Stimulated activated naive CD4-positive, alpha-beta T cell (primary cell): ENCODE data around the gene RGS12.

Source experiments
- DNase-seq, 6 experiments: peaks; one replicate each; lab custom pipeline; 2025; lab: John Stamatoyannopoulos, UW

Gene RGS12, protein sequence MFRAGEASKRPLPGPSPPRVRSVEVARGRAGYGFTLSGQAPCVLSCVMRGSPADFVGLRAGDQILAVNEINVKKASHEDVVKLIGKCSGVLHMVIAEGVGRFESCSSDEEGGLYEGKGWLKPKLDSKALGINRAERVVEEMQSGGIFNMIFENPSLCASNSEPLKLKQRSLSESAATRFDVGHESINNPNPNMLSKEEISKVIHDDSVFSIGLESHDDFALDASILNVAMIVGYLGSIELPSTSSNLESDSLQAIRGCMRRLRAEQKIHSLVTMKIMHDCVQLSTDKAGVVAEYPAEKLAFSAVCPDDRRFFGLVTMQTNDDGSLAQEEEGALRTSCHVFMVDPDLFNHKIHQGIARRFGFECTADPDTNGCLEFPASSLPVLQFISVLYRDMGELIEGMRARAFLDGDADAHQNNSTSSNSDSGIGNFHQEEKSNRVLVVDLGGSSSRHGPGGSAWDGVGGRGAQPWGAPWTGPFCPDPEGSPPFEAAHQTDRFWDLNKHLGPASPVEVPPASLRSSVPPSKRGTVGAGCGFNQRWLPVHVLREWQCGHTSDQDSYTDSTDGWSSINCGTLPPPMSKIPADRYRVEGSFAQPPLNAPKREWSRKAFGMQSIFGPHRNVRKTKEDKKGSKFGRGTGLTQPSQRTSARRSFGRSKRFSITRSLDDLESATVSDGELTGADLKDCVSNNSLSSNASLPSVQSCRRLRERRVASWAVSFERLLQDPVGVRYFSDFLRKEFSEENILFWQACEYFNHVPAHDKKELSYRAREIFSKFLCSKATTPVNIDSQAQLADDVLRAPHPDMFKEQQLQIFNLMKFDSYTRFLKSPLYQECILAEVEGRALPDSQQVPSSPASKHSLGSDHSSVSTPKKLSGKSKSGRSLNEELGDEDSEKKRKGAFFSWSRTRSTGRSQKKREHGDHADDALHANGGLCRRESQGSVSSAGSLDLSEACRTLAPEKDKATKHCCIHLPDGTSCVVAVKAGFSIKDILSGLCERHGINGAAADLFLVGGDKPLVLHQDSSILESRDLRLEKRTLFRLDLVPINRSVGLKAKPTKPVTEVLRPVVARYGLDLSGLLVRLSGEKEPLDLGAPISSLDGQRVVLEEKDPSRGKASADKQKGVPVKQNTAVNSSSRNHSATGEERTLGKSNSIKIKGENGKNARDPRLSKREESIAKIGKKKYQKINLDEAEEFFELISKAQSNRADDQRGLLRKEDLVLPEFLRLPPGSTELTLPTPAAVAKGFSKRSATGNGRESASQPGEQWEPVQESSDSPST (N-terminal part only)

DNA sequence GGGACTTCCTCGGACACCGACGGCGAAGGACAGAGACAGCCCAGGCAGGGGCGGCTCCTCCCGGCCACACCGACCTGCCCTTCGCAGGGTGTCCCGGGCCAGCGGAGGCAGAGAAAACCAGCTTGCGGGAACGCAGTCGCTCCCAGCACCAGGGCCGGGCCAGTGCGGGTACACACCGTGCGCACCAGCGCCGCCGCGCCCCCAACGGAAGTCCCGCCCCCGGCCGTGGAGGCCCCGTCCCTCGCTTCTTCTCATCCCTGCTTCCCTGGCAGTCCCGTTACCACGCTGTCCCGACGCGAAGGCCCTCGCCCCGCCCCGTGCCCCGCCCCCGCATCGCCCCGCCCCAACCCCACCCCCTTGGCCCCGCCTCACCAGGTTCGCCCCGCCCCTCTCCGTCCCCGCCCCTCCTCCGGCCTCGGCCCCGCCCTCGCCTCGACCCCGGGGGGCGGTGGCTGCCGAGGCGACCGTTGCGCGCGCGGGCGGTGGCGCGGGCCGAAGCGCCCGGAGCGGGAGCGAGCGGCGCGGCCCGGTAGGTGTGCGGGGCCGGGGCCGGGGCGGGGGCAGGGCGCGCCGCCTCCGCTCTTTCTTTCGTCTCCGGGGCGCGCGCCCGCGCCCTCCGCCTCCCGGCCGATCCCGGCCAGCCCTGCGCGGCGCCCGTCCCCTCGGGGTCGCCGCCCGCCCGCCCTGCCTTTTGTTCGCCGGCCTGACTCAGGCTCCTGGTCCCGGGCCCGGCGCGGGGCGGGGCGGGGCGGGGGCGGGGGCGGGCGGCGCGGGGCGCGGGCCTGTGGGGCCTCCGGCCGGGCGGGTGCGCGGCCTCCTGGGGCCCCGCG lies at the start of gene RGS12:
TSS of gene RGS12 (plus strand) at position 451 of the 830 bp plus-strand sequence. CDS start 23,150 bp downstream, outside the sequence.
- peak; percentile 47 to 83 (median 80) for DNase-seq

DNA sequence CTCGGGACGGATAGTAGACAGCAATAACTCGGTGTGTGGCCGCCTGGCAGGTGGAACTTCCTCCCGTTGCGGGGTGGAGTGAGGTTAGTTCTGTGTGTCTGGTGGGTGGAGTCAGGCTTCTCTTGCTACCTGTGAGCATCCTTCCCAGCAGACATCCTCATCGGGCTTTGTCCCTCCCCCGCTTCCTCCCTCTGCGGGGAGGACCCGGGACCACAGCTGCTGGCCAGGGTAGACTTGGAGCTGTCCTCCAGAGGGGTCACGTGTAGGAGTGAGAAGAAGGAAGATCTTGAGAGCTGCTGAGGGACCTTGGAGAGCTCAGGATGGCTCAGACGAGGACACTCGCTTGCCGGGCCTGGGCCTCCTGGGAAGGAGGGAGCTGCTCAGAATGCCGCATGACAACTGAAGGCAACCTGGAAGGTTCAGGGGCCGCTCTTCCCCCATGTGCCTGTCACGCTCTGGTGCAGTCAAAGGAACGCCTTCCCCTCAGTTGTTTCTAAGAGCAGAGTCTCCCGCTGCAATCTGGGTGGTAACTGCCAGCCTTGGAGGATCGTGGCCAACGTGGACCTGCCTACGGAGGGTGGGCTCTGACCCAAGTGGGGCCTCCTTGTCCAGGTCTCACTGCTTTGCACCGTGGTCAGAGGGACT lies 49.6 kb upstream of the RGS12 start:
- DNase-seq = peak in 2 of 6 experiments; percentile 20 to 23

DNA sequence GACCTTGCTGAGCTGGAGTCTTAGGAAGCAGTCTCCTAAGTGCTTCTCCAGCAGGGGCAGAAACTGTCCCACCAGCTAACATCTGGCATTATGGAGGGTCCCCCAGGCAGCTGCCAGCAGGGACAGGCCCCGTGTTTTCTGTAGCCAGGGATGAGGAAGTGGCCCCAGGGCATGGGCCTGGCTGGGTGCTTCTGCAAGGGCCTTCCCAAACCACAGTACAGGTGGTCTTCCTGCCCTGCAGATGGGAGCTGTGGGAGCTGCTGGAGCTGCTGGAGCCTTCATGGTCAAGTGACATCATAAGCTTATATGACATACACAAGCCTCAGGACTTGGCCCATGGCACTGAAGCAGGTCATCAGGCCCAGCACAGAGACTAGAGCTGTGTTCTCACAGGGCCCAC lies 48.8 kb upstream of the RGS12 start:
- DNase-seq = no peak

DNA sequence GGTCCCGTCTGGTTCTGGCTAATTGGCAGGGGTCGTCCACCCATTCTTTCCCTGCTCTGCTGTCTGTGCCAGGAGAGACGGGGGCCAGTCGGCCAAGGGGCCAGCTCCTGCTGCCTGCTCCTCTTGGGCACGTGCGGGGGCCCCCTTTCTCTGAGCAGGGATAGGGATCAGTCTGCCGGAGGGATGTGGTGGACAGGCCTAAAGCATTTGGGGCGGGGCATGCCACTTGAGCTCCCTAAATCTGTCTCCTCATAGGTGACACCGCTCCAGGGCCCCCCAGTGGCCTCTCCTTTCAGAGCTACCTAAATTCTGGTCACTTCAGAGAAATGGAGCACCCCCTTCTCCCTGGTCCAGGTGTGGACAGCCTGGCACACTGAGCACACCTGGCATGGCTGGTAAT lies 48.1 kb upstream of the RGS12 start:
- no peak for DNase-seq

DNA sequence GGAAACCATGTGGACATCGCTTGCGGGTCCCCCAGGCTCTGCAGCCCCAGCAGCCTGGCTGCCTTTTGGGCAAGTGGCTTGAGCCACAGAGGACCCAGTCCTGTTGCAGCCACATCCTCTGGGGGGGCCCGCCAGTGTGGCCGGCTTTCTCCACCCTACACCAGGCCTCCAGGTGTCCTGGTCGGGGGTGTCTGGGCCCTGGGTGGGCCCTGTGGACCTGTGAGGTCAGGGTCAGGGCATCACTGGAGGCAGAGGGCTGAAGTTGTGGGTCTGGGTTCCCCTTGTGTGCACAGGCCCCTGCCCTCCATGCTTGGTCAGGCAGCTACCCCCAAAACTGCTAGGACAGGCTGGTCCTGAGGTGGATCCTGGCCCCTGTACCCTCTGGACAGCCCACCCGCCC lies 47.1 kb upstream of the RGS12 start:
- no peak for DNase-seq

DNA sequence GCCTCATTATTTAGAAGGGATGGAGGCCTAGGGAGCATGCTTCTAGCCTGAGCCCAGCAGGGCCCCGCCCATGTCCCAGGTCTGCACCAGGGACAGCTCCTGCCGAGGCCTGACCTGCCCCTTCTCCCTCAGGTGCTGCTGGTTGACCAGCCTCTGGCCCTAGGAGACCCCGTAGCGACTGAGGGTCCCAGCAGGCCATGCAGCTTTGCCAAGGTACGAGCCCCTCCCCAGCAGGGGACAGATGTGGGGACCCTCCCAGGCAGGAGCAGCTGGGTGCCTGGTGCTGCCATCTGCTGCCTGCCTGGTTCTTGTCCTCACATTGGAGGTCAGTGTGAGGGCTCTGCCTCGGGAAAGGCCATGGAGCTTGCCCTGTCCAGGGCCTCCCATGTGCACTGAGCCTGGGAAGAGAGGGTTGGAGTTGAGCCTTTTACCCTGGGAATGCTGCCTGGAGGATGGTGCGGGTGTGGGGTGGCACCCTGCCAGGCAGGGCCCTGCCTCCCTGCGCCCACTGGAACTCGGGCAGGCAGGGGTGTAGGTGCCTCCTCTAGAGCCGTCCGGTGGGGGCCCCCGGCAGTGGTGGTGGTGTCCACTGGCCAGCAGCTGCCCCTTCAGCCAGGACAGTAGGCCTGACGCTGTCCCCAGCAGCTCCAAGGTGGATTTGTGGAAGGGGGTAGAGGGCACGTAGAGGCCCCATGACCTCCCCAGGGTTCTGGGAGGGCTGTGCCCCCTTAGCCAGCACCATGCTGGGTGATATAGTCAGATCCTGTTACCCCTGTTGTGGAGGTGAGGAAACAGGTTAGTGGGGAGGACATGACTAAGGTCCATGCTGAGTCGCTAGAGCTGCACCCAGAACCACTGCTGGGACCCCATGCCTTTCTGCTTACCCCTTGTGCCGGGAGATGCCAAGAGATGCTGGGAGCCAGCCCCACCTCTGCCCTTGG lies 46.1 kb upstream of the RGS12 start:
- no peak for DNase-seq

DNA sequence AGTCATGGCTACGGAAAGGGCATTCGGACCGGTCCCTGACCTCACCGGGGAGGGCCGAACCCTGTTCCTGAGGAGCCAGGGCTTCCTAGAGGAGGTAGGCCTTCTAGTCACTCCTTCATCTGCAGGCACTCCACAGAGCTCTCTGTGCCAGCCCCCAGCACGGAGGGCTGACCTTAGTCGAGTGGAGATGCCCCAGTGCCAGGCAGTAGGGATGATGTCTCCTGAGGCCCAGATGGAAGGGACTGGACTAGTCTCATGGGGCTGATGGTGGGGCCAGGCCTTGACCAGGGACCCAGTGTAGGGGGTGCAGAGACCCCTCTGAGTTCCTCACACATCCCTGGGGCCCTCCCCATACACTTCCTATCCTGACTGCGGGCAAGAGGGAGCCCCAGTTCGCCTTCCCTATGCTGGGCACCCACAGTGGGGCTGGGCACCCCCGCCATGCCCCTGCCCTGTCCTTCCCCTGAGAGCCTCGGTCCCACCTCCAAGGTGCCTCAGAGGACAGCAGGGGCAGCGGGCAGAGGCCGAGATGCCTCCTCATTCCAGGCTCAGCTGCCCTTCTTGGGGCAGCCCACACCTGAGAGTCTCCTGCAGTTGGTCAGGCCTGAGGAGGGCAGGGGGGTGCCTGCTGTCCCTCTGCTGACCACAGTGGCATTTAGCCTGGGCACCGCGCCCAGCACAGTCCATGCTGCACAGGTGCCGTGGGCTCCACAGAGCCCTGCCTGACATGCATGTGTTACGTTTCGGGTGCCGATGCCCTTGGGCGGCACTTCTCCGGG lies 45.2 kb upstream of the RGS12 start:
- no peak for DNase-seq

DNA sequence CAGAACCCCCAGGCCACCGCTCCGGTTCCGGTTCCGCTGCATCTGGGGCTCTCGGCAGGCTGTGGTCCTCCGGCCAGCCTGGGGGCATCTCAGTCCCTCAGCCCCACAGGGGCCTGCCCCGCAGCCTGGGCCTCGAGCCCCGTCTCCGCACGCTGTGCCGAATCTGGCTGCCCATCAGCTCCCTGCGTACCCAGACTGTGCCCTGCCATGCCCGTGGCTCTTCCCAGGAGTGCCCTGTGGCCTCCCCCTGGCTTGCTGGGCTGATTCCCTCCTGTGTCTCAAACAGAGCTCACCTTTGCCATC lies 44.7 kb upstream of the RGS12 start:
- DNase-seq = no peak

DNA sequence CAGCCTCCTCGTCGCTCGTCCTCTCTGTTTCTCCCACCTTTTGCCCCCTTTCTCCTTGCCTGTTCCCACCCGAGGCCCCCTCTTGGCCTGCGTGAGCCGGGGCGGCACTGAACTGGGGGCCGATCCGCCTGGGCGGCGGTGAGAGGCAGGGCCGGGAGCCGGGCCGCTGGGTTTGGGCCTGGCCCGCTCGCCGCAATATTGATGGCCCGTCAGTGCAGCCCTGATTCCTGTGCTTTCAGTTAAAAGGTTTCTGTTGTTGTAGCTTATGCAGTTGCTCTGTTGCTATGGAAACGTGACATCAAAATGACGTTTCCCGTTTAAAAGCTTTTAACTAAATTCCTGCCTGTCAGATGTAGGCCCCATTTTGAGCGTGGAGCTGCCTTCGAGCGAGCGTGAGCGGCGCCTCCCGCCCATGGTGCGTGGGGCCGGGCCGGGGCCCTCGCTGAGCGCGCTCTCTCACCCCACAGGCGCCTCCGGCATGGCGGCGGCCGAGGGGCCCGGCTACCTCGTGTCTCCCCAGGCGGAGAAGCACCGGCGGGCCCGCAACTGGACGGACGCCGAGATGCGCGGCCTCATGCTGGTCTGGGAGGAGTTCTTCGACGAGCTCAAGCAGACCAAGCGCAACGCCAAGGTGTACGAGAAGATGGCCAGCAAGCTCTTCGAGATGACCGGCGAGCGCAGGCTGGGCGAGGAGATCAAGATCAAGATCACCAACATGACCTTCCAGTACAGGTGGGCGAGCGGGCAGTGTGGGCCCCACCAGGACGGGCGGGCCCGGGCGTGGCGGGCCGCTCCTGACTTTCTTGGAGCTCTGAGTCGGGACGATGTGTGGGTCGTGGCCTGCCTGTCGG lies 43.8 kb upstream of the RGS12 start, which contains the start of gene MSANTD1:
TSS of gene MSANTD1 (plus strand) at position 349 of the 851 bp plus-strand sequence. CDS start at position 413, 64 bp downstream.
- DNase-seq = no peak

DNA sequence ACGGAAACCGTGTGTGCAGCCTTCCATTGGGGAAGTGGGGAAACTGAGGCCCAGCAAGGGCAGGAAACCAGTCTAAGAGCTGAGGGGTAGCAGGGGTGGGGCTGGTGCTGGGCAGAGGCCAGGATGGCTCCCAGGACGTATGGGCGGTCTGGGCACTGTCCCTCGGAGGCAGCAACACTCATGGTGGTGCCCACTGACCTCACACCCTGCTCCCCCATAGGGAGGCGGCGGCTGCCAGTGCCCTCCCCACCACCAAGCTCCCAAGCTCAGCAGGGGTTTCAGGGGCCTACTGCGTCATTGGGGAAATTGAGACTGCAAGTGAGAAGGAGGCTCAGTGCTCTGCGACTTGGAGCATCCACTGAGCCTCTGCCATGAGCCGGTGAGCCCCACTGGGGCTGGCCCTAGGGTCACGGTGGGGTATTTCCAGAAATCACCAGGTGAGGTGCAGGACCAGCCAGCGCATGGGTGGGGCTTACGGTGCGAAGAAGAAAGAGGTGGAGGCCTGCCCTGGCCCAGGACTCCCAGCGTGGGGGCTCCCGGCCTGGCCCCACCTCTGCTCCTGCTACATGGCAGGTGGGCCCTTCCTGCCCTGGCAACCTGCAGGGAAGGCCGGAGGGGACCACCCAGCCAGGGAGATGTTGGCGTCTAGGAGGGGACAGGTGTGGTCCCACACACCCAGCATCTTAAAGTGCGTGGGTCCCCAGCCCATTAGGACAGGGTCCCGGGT lies 42.9 kb upstream of the RGS12 start:
- DNase-seq = no peak

DNA sequence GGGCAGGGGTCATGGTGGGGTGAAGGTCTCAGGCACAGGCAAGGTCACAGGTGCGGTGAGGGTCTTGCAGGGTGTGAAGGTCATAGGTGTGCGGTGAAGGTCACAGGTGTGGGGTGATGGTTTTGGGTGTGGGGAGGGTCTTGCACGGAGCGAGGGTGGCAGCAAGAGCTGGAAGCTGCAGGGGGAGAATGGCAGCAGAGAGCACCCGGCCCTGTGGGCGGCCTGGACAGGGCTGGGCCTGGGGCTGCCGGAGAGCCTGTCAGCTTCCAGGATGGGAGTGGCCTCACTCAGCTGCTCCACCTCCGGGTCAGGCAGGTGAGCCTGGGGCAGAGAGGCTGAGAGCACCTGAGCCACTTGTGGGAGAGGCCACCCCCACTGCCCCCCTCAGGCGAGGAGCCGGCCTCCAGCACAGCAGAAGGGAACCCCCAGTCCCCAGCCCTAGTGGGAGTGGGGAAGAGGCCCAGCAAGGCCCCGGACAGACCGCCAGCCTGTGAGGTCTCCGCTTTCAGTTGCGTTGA lies 42.3 kb upstream of the RGS12 start:
- no peak for DNase-seq

DNA sequence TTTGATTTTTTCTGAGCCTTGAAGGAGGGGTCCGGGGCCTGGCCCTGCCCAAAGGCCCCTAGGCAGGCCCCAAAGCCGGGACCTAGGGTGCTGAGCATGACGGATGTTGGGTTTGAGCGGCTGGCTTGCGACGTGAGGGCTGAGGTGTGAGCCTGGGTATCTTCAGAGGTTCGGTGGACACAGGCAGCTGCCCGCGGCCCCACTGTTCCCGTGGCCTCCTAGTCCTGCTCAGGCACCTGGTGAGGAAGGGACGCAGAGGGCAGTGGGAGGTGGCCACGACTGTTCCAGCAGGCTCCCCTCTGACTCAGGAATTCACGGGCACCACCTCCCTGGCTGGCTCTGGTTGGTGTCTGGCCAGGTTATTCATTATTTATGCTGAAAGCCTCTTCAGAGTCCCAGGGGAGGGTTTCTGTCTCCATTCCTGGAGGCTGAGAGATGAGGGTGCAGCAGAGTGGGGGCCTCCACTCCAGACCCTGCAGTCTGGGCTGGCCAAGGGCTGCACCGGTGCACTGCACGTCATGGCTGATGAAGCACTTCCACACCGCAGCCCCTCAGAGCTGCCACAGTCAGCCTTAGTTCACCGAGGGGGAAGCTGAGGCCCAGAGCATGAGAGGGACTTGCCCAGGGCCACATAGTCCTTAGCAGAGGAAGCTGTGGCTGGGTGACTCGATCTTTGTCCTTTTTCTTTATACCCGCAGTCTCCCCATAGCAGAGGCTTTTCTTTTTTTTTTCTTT lies 41.7 kb upstream of the RGS12 start:
- DNase-seq = no peak

DNA sequence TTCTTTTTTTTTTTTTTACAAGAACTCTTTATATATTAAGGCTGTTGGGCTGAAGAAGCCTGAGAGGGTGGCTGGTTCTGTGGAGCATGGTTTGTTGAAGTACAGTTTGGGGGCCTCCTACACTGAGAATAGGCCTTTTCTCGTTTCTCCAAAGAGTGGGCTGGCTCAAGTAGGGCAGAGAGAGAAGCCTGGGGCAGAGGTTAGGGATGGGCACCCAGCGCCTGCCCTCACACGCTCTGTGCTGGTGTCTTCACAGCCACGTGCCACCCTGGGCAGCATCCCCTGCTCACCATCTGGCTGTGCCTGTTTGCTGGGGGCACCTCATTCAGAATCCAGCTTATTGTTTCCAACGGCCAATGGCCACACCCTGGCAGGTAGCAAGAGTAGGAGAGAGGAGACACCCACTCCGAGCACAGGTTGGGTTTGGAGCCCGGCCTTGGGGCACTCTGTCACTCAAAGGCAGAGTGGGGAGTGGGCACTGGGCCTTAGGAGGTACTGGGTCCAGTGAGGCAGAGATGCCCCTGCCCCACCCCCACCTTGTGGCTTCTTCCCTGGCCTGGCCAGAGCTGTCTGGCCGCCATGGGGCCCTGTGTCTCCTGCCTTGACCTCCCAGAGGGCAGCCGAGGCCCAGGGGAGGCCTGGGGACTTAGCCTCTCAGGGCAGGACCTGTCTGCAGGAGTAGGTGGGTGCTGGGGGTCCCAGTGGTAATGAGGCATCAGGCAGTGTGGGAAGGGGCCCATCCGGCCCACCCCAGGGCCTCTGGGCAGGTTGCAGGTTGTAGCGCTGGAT lies 40.9 kb upstream of the RGS12 start:
- DNase-seq = no peak

DNA sequence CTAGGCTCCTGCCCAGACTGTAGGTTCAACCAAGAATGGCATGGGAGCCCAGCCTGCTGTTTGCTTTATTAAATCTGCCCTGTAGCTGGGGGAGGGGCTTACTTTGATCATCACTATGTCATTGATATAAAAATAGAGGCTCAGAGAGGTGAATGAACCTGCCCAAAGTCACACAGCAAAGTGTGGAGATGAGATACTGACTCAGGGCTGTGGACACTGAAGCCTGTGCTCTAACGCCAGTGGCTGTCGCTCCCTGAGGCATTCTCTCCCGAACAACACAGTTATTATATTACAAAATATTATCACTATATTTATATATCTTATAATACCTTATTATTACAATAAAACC lies 40.4 kb upstream of the RGS12 start:
- DNase-seq = no peak

DNA sequence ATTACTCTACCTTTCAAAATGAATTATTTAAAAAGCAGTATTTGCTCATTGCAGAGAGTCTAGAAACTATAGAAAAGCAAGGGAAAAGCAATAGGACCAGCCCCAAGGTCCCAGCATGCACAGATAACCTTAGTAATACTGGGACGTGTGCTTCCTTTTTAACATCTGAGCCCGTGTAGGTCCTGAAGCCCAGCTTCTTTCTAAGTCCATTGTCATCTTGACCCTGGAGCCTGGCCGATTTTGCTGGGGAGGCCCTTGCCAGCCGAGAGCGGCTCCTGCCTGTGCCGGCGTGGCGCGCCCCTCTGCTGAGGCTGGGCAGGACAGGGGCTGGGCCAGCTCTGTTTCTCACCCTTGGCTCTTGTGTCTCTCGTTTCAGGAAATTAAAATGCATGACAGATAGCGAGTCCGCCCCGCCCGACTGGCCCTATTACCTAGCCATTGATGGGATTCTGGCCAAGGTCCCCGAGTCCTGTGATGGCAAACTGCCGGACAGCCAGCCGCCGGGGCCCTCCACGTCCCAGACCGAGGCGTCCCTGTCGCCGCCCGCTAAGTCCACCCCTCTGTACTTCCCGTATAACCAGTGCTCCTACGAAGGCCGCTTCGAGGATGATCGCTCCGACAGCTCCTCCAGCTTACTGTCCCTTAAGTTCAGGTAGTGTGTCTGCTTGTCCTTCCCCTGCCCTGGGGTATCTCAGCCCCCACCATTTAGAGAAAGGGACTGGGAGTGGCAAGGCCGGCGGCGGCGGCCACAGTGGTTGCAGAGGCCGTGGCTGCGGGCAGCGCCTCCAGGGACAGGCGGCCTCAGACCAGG lies 39.8 kb upstream of the RGS12 start:
- DNase-seq = no peak
